ENCODE measurements around the gene ADAM29. TPM values are rescaled to one million over a fixed set of nuclear protein-coding genes. Genes with fewer than 3 reads are reported as not detected.
"Not testable (repeated sequence)": the region's sequence is repeated elsewhere in the genome, so short reads cannot be mapped to it uniquely, and the experiment has no call there.

Gene ADAM29
- total RNA-seq, 2 donors from 2014 or later, result not detected

GRCh38 chr4:174946246-174946645 is 28.1 kb downstream of the ADAM29 start:
- no peaks in the 10 kb centered on the region for H3K27me3 ChIP-seq
- no peaks in the 10 kb centered on the region for H3K4me1 ChIP-seq
- H3K9me3 ChIP-seq, result no peaks in the 10 kb centered on the region
- no peak for DNase-seq (ENCODE audit: low spot score)
- H3K36me3 ChIP-seq, result no peaks in the 10 kb centered on the region
- no peak for TF ChIP-seq CTCF (IDR thresholded peaks at IDR 0.05)
- H3K27ac ChIP-seq, result no peak overlapping the region
- H3K4me3 ChIP-seq, result no peak overlapping the region

GRCh38 chr4:174948826-174949225 is 30.7 kb downstream of the ADAM29 start:
- Histone ChIP-seq H3K36me3 (no peaks in the 10 kb centered on the region), H3K27me3 (no peaks in the 10 kb centered on the region), H3K4me1 (no peaks in the 10 kb centered on the region), H3K9me3 (no peaks in the 10 kb centered on the region), H3K27ac (no peak overlapping the region), H3K4me3 (no peak overlapping the region)
- no peak for TF ChIP-seq CTCF (IDR thresholded peaks at IDR 0.05)
- no peak for DNase-seq (ENCODE audit: low spot score)

GRCh38 chr4:174972911-174973310 is 54.8 kb downstream of the ADAM29 start:
- Histone ChIP-seq H3K4me3 (no peak overlapping the region), H3K4me1 (no peaks in the 10 kb centered on the region)
- TF ChIP-seq CTCF (IDR thresholded peaks at IDR 0.05), result no peak

GRCh38 chr4:174973336-174973735 is 55.2 kb downstream of the ADAM29 start:
- no peaks in the 10 kb centered on the region for H3K4me1 ChIP-seq
- no peaks in the 10 kb centered on the region for H3K27me3 ChIP-seq
- no peaks in the 10 kb centered on the region for H3K9me3 ChIP-seq
- DNase-seq (ENCODE audit: low spot score), result no peak
- no peaks in the 10 kb centered on the region for H3K36me3 ChIP-seq
- H3K4me3 ChIP-seq, result no peak overlapping the region
- no peak for TF ChIP-seq CTCF (IDR thresholded peaks at IDR 0.05)
- no peak overlapping the region for H3K27ac ChIP-seq

More at GRCh38 chr4:174972911-174973310, 54.8 kb downstream of the ADAM29 start:
- DNase-seq (ENCODE audit: low spot score), result no peak
- H3K27ac ChIP-seq, result no peak overlapping the region
- no peaks in the 10 kb centered on the region for H3K27me3 ChIP-seq
- H3K9me3 ChIP-seq, result no peaks in the 10 kb centered on the region
- no peaks in the 10 kb centered on the region for H3K36me3 ChIP-seq

- Histone ChIP-seq H3K36me3 (no peaks in the 10 kb centered on the region), H3K4me3 (no peak overlapping the region), H3K27me3 (no peaks in the 10 kb centered on the region), H3K27ac (no peak overlapping the region), H3K4me1 (no peaks in the 10 kb centered on the region), H3K9me3 (peaks cover 0 to 12% of the 10 kb centered on the region in 2 donors)
- DNase-seq (ENCODE audit: low spot score), result no peak
- no peak for TF ChIP-seq CTCF (IDR thresholded peaks at IDR 0.05)
Observed at GRCh38 chr4:174983128-174983750, 65.1 kb downstream of the ADAM29 start.

GRCh38 chr4:174983870-174984269 is 65.7 kb downstream of the ADAM29 start:
- H3K4me1 ChIP-seq; H3K36me3 ChIP-seq; H3K4me3 ChIP-seq; H3K27ac ChIP-seq; DNase-seq (ENCODE audit: low spot score); H3K27me3 ChIP-seq: not testable (repeated sequence)
- H3K9me3 ChIP-seq, result peaks cover 0 to 12% of the 10 kb centered on the region in 2 donors
